Measurements from ENCODE around the gene PZP. TPM values are rescaled to one million over a fixed set of nuclear protein-coding genes. Genes with fewer than 3 reads are reported as not detected.

PZP gene
- total and polyA plus RNA-seq, 10 of the 15 experiments (the other 5 are each of a cell fraction or from before 2014, with no cell fraction given): not detected

DNA sequence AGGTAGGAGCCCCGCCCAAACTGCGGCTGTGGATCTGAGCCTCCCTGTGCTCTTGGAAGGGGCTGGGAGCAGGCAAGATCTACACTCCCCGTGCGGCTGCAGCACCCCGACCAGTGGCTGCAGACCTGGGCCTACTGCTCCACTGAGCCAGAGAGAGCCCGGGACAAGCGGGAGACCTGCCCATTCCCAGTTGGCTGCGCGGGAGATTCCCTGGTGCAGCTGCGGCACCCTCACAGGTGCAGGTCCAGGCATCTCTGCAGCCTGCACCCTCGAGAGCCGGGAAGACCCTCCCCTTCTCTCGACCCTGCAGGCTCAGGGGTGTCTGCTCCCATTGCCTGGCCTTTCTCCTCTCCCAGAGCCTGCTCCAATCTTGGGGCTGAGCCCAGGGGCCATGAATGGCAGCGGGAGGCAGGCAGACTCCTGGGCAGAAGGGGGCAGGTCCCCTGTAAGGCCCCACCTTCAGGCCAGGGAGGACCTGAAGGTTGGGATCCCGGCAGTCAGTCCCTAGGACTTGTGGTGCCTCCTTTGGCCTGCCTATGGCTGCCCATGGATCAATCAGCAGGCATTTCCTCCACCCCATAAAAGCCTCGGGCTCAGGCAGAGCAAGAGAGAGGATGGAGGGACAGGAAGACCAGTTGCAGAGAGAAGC is 83.7 kb downstream of the PZP start (continued):
- TF ChIP-seq USF1 (IDR thresholded peaks at IDR 0.05; ENCODE audit: borderline replicate concordance, extremely low read length, insufficient read depth, low read depth, low read length) (no peak), MXI1 (IDR thresholded peaks at IDR 0.05; ENCODE audit: low read depth, low read length) (no peak), ZNF24 (IDR thresholded peaks at IDR 0.05) (no peak), MEF2B (IDR thresholded peaks at IDR 0.05; ENCODE audit: partially characterized antibody, poor library complexity, severe bottlenecking) (no peak), ZBED1 (IDR thresholded peaks at IDR 0.05; ENCODE audit: borderline replicate concordance) (no peak), RFX5 (IDR thresholded peaks at IDR 0.05; ENCODE audit: low read depth, low read length) (no peak), ASH2L (IDR thresholded peaks at IDR 0.05; ENCODE audit: borderline replicate concordance, low read depth) (no peak), ATF7 (IDR thresholded peaks at IDR 0.05; ENCODE audit: low read depth) (no peak), EP300 (IDR thresholded peaks at IDR 0.05; ENCODE audit: borderline replicate concordance in 1 of 2, control insufficient read depth in 1 of 2, low read depth in 2 of 2, low read length in 2 of 2) (no peak)
- TF ChIP-seq, protein P1, sequence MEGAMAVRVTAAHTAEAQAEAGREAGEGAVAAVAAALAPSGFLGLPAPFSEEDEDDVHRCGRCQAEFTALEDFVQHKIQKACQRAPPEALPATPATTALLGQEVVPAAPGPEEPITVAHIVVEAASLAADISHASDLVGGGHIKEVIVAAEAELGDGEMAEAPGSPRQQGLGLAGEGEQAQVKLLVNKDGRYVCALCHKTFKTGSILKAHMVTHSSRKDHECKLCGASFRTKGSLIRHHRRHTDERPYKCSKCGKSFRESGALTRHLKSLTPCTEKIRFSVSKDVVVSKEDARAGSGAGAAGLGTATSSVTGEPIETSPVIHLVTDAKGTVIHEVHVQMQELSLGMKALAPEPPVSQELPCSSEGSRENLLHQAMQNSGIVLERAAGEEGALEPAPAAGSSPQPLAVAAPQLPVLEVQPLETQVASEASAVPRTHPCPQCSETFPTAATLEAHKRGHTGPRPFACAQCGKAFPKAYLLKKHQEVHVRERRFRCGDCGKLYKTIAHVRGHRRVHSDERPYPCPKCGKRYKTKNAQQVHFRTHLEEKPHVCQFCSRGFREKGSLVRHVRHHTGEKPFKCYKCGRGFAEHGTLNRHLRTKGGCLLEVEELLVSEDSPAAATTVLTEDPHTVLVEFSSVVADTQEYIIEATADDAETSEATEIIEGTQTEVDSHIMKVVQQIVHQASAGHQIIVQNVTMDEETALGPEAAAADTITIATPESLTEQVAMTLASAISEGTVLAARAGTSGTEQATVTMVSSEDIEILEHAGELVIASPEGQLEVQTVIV (IDR thresholded peaks at IDR 0.05; ENCODE audit: borderline replicate concordance, partially characterized antibody): no peak
- TF ChIP-seq, protein P2, sequence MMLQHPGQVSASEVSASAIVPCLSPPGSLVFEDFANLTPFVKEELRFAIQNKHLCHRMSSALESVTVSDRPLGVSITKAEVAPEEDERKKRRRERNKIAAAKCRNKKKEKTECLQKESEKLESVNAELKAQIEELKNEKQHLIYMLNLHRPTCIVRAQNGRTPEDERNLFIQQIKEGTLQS (IDR thresholded peaks at IDR 0.05; ENCODE audit: borderline replicate concordance, extremely low read depth, low read depth, low read length): no peak
